Kidney epithelial cell (primary cell): ENCODE data around the gene PSMA3. TPM values are rescaled to one million over a fixed set of nuclear protein-coding genes. Genes with fewer than 3 reads are reported as not detected.
"Not testable (repeated sequence)": the region's sequence is repeated elsewhere in the genome, so short reads cannot be mapped to it uniquely, and the experiment has no call there.

Experiments
- DNase-seq: peaks from one replicate; pipeline ENCODE4 v3.0.0-alpha.2; 2010; ENCODE audit warnings: low read depth
- H3K27me3 ChIP-seq: 2 replicates; pipeline ENCODE4 v1.6.0; 2011; ENCODE audit warnings: low read length; ENCODE audit not compliant: control insufficient read depth, insufficient read depth
- H3K36me3 ChIP-seq: 2 replicates; pipeline ENCODE4 v1.5.1; 2011; ENCODE audit warnings: low read length; ENCODE audit not compliant: control insufficient read depth, insufficient read depth
- H3K4me3 ChIP-seq: 2 replicates; pipeline ENCODE4 v1.5.1; 2011; ENCODE audit warnings: low read depth, mild to moderate bottlenecking, control low read depth, low read length
- total RNA-seq: library from RNA; depleted of rRNA; stranded (reverse); fragments of >200 nt; gene quantifications from 2 replicates; pipeline ENCODE4 v1.2.3, GENCODE V29; 2015
- TF ChIP-seq, protein P1 (sequence below): IDR thresholded peaks from 2 replicates; pipeline ENCODE4 v1.5.1; 2011; ENCODE audit warnings: mild to moderate bottlenecking, moderate library complexity, low read length, control low read depth, inconsistent platforms; ENCODE audit not compliant: insufficient read depth, poor library complexity, severe bottlenecking

Gene PSMA3
- total RNA-seq, 1 donor from 2014 or later = 160 TPM

DNA sequence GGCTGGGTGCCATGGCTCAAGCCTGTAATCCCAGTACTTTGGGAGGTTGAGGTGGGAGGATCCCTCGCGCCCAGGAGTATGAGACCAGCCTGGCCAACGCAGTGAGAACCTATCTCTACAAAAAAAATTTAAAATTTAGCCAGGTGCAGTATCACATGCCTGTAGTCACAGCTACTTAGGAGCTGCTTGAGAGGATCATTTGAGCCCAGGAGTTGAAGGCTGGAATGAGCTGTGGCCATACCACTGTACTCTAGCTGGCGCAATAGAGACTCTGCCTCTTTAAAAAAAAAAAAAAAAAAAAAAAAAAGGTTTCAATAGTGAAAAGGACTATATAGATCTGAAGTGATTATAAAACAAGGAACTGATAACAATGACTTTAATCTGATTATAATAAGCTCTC, 13.5 kb downstream of the PSMA3 start:
- TF ChIP-seq, protein P1, sequence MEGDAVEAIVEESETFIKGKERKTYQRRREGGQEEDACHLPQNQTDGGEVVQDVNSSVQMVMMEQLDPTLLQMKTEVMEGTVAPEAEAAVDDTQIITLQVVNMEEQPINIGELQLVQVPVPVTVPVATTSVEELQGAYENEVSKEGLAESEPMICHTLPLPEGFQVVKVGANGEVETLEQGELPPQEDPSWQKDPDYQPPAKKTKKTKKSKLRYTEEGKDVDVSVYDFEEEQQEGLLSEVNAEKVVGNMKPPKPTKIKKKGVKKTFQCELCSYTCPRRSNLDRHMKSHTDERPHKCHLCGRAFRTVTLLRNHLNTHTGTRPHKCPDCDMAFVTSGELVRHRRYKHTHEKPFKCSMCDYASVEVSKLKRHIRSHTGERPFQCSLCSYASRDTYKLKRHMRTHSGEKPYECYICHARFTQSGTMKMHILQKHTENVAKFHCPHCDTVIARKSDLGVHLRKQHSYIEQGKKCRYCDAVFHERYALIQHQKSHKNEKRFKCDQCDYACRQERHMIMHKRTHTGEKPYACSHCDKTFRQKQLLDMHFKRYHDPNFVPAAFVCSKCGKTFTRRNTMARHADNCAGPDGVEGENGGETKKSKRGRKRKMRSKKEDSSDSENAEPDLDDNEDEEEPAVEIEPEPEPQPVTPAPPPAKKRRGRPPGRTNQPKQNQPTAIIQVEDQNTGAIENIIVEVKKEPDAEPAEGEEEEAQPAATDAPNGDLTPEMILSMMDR = no peak
- H3K36me3 ChIP-seq = no peaks in the 10 kb centered on the region
- no peaks in the 10 kb centered on the region for H3K27me3 ChIP-seq
- no peak for DNase-seq
- no peak overlapping the region for H3K4me3 ChIP-seq

DNA sequence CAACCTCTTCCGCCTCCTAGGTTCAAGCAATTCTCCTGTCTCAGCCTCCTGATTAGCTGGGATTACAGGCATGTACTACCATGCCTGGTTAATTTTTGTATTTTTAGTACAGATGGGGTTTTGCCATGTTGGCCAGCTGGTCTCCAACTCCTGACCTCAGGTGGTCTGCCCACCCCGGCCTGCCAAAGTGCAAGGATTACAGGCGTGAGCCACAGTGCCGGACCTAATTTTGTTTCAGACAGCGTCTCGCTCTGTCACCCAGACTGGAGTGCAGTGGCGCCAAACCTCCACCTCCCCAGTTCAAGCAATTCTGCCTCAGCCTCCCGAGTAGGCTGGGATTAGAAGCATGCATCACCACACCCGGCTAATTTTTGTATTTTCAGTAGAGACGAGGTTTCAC, 17.4 kb downstream of the PSMA3 start:
- H3K4me3 ChIP-seq, DNase-seq, H3K27me3 ChIP-seq, H3K36me3 ChIP-seq: not testable (repeated sequence)

DNA sequence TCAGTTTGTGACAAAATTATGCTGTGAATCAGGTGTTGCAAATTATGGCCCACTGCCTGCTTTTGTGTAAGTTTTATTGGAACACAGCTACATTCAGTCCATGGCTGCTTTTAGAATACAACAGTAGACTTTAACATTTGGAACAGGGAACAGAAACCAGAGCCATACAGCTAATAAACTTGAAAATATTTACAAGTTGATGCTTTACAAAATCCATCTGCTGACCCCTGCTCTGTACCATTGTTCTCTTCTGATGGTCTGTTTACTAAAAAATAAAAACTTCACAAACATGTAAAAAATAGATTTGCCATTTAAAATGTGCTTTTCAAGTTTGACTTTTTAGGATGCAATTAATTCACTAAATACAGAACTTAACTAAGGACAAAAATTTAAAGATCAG, 20.8 kb downstream of the PSMA3 start:
- TF ChIP-seq, protein P1 = no peak
- Histone ChIP-seq H3K4me3 (no peak overlapping the region), H3K27me3 (no peaks in the 10 kb centered on the region), H3K36me3 (no peaks in the 10 kb centered on the region)
- no peak for DNase-seq

DNA sequence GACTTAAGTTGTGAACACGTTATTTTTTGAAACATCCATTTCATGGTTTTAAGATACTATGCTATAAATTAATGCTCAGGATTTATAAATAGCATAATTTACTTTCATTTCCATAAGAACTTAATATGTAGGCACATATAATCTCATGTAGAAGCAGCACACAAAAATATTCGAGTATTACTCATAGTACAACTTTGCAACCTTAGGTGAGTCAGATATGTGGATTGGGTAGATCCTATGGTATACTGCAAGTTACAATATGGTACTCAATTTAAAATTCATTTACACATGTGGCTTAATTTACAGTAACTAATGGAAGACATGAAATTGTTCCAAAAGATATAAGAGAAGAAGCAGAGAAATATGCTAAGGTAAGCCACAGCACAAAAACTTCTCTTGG, 26.0 kb downstream of the PSMA3 start:
- no peak for DNase-seq
- Histone ChIP-seq H3K27me3 (no peaks in the 10 kb centered on the region), H3K36me3 (no peaks in the 10 kb centered on the region), H3K4me3 (no peak overlapping the region)
- TF ChIP-seq, protein P1 = no peak

DNA sequence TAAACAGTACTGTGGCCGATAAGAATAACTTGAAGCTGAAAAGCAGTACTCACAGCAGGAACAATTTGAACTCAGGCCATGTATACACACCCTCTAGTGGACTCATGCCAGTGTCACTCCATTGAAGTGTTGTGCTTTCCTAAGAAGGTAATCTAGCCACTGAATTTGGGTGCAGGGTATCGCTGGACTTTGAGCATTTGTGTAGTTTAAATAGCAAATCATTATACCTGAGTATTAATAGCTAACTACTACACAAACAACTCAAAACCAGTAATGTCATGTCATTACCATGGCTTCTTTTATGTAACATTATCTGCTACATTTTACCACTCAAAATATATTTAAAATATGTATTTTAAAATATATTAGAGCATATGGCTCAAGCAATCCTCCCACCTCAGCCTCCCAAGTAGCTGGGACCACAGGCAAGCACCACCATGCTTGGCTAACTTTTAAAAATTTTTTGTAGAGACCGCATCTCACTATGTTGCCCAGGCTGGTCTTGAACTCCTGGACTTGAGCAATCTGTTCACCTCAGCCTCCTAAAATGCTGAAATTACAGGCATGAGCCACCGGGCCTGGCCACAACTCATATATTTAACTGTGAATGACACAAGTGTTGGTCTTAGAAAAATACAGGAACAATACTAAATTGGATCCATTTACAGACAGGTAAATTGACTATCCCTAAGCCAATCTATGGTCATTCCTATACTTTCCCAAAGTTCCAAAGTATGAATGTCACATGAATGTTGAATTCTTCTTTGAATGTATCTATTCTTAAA, 28.1 kb downstream of the PSMA3 start:
- Histone ChIP-seq H3K36me3 (no peaks in the 10 kb centered on the region), H3K4me3 (no peak overlapping the region), H3K27me3 (no peaks in the 10 kb centered on the region)
- DNase-seq = no peak
- TF ChIP-seq, protein P1 = peak; percentile 13

DNA sequence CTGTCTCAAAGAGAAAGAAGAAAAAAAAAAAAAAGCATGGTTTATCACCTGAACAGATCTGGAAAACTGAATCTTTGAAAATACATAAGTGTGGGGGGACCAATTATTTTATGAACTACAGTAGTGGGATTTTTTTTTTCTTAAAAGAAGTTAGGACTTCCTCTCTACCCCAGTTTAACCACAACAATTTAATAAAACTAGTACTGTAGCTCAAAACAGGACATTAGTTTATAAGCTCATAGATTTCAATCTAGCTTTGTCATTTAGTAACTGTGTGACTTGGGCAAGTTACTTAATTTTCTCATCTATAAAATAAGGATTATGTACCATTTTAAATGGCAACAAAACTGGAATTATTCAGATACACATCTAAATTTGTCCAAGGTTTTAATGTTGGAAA, 30.2 kb downstream of the PSMA3 start:
- TF ChIP-seq, protein P1 = no peak
- Histone ChIP-seq H3K4me3 (no peak overlapping the region), H3K27me3 (no peaks in the 10 kb centered on the region), H3K36me3 (no peaks in the 10 kb centered on the region)
- DNase-seq = no peak
